Mononuclear cell (primary cell): Measurements from ENCODE around the gene DACH1. TPM values are rescaled to one million over a fixed set of nuclear protein-coding genes. Genes with fewer than 3 reads are reported as not detected.

ENCODE experiments used
- H3K27me3 ChIP-seq: 2 replicates; pipeline ENCODE4 v1.6.0; 2011; ENCODE audit warnings: low read length, control low read depth; ENCODE audit not compliant: insufficient read depth
- H3K4me1 ChIP-seq: 2 replicates; pipeline ENCODE4 v1.5.1; 2011; ENCODE audit warnings: mild to moderate bottlenecking, low read length, control low read depth; ENCODE audit not compliant: insufficient read depth
- H3K4me3 ChIP-seq: 2 replicates; pipeline ENCODE4 v1.5.1; 2011; ENCODE audit warnings: mild to moderate bottlenecking, low read length, moderate library complexity
- H3K9me3 ChIP-seq: 2 replicates; pipeline ENCODE4 v1.5.1; 2011; ENCODE audit warnings: low read depth, mild to moderate bottlenecking, control low read depth, low read length
- total RNA-seq: library from RNA; depleted of rRNA; stranded (reverse); fragments of >200 nt; gene quantifications from one replicate; pipeline ENCODE4 v1.2.3, GENCODE V29; 2012

DACH1 gene
- total RNA-seq, 1 donor, result 0.42 TPM

DNA sequence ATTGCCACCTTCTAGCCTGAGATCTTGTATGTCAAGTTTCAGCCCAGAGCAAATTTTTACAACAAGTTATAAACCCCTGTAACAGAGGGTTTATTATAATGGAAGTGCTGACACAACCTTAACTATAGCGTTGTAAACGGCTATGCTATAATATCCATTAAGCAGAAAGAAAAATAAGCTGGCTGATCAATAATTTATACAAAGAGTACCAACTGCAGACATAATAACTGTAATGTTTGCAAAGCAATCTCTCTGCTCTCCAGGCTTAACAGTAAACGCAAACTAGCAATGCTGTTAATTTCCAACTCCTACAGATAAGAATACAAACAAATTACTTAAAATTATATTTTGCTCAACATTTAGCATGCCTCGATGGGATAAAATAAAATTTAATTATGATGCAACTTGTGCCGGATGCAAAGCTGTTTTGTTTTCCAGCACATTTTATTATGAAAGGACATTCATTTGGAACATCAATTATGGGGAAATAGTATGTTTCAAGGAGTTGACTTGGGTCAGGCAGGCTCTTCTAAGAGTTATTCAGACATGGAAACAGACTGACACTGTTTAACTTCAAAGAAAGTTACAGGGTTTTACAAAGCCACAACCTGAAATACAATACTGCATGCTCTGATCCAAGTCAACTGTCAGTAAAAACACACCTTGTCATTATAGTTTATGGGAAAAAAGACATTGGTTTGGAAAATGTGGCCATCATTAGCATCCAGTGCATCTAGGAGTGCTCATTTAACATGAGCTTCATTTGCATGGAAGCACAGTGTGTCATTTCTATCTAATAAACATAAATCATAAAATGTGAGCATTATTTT lies 6.6 kb upstream of the DACH1 start:
- Histone ChIP-seq H3K4me1 (no peaks in the 10 kb centered on the region), H3K4me3 (no peak overlapping the region), H3K9me3 (no peaks in the 10 kb centered on the region), H3K27me3 (peaks cover 5% of the 10 kb centered on the region)

DNA sequence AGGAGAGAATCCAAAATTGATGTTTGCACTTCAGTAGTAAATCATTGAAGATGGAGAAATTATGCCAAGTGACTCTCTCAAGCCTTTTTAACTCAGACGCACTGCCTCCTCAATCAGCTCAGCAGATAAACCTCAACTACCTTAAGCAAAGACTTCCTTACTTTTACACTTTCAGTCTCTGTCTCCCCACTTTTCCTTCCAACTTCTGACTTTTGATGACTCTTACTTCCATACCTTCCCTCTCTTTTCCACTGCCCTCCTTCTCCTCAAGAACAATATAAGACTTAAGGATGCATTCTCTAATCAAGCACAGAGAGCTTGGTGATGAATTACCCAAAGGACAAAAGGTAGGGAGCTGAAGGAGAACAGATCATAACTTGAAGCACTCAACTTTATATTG lies 4.8 kb upstream of the DACH1 start:
- no peak overlapping the region for H3K4me3 ChIP-seq
- H3K4me1 ChIP-seq, result peaks cover 4% of the 10 kb centered on the region
- no peaks in the 10 kb centered on the region for H3K9me3 ChIP-seq
- H3K27me3 ChIP-seq, result peaks cover 14% of the 10 kb centered on the region

DNA sequence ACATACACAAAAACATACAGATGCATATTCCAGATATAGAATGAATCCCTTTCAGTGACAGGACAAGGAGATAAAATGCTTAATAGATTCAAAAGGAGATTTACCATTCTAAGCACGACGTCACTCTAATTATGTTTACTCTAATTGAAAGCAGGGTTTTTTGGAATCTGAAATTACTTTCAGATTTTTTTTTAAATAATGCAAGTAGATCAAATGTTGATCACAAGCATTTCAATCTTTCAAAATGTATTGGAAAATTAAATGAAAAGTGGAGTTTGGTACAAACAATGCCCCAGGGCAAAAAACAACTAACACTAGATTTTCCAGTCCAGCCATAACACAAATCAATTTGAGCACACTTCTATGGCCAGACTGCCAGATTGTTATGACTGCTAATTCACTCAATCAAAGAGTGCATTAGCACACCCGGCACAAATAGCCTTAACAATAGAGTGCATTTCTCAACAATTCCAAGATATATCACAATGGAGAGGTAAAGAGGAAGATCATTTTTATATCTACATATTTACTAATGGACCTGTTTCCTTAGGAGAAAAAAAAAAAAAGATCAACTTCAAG lies 4.3 kb upstream of the DACH1 start:
- peaks cover 4% of the 10 kb centered on the region for H3K4me1 ChIP-seq
- H3K27me3 ChIP-seq, result peaks cover 14% of the 10 kb centered on the region
- H3K9me3 ChIP-seq, result no peaks in the 10 kb centered on the region
- no peak overlapping the region for H3K4me3 ChIP-seq

DNA sequence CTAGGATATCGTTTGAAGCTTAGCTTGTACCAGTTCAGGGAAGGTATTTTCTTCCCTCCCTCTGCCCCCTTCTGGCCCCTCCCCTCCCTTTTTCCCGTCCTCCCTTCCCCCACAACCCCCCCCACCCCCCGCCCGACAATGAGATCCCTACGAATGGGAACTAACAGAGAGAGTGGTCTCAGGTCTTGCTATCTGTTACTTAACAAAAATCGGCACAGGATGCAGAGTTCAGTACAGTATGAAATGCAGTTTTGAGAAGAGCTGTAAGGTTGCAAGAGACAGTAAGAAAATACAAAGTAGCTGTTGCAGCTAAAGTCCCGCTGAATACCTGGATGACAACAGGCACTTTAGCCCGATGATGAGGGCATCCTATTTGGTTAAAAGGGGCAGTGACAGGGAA lies 3.1 kb upstream of the DACH1 start:
- no peaks in the 10 kb centered on the region for H3K9me3 ChIP-seq
- no peak overlapping the region for H3K4me3 ChIP-seq
- H3K4me1 ChIP-seq, result peaks cover 4% of the 10 kb centered on the region
- peaks cover 14% of the 10 kb centered on the region for H3K27me3 ChIP-seq

DNA sequence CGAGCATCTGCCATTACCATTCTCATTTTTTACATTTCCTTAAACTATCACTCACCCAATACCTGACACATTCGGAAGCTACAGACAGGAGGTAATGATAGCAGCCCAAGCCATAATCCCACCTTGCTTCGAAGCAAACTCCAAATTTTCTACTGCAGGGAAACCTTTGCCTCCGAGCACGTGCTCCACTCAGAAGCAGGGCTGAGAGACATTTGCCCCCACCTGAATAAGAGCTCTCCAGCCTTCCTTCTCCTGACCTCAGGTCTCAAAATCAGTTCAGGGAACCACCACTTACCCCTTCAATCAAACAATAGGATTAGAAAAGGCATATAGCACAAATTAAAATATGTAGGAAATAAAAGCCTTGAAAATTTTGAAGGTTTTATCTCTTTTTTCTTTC lies 2.3 kb upstream of the DACH1 start:
- Histone ChIP-seq H3K9me3 (no peaks in the 10 kb centered on the region), H3K4me3 (no peak overlapping the region), H3K27me3 (peaks cover 14% of the 10 kb centered on the region), H3K4me1 (peaks cover 4% of the 10 kb centered on the region)

DNA sequence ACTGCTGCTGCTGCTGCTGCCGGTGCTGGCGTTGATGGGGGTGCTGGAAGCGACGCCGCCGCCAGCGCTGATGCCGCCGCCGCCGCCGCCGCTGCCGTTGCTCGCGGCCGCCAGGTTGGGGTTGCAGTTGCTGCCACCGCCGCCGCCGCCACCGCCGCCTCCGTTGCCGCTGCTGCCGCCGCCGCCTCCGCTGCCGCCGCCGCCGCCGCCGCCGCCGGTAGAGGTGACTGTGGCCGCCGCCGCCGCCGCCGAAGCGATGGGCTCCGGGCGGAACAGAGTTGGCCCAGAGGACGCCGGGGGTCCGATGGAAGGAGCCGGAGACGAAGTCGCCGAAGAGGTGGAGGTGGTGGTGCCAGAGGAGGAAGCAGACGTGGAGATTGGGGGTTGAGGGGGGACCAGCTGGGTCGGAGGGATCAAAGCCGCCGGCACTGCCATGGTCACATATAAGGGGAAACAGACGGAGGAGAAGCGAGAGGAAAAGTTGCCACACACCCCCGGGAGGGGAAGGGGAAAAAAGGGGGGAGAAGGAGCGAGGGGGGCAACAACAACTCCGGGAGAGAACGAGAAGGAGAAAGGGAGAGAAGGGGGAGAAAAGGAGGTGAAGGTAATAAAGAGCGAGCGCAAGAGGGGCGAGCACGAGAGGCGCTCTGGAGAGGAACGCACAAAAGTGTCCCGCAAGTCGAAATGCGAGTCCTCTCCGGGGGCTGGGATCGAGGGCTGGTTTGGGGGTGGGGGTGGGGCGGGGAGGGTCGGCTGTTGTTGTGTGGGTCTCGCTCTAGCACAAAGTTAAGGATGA lies 471 bp downstream of the DACH1 start:
- no peaks in the 10 kb centered on the region for H3K9me3 ChIP-seq
- H3K4me1 ChIP-seq, result peaks cover 4% of the 10 kb centered on the region
- H3K4me3 ChIP-seq, result peak overlapping the region; percentile 51
- H3K27me3 ChIP-seq, result peaks cover 18% of the 10 kb centered on the region

DNA sequence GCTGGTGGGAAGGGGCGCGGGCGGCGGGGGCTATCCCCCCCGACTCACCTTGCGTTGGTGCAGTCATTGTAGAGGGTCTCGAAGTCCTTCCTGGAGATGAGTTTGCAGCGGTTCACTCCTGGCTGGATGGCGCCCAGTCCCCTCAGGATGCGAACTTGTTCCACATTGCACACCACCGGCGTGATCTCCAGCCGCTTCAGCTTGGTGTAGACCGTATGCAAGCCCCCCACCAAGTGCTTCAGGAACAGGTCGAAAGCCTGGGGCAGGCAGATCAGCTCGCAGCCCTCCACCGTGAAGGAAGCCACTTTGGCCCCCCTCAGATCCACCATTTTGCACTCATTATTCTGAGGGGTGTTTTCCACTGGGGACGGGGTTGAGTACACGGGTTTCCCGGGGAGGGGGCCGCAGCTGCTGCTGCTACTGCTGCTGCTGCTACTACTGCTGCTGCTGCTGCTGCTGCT lies 1.1 kb downstream of the DACH1 start:
- Histone ChIP-seq H3K9me3 (no peaks in the 10 kb centered on the region), H3K4me3 (peak overlapping the region; percentile 49)

DNA sequence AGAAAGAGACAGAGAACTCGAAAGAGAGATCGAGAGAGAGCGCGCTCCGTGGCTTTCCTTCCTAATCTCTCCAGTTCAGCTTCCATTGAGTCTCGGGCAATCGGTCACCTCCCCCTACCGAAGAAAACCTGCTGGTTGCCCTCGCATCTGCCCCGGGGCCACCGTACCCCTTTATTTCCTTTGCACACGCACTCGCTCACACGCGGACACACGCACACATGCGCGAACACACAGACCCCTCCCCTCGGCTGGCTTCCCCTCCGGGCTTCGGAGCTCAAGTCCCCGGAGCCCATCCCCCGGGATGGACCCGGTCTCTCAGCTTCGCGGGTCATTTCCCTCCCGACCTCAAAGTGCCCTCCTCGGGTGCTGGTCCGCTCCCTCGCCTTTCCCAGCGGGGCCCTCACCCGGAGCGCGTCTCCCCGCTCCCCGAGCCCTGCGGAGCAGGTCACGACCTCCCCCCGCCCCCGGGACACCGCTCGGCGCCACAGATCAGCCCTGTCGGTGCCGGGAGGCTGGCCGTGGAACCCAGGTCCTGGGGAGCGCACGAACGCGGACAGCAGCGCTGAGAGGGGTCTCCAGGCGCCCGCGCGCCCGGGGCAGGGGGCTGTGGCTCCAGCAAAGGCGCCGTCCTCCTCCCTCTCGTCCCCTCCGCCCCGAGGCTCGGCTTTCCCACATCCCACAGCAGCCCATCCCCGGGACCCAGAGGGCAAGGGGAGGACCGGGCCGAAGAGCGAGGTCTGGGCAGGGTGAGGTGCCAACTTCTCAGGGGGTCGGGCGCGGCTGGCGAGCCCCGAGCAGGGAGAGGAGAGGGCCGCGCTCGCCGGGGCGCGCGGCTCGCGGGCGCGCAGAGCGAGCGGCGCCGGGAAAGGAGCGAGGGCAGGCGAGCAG lies 1.8 kb downstream of the DACH1 start:
- Histone ChIP-seq H3K9me3 (no peaks in the 10 kb centered on the region), H3K4me3 (peak overlapping the region; percentile 49), H3K4me1 (peaks cover 4% of the 10 kb centered on the region), H3K27me3 (peaks cover 18% of the 10 kb centered on the region)

More for the DNA sequence above, 1.1 kb downstream of the DACH1 start:
- peaks cover 18% of the 10 kb centered on the region for H3K27me3 ChIP-seq
- H3K4me1 ChIP-seq, result peaks cover 4% of the 10 kb centered on the region

DNA sequence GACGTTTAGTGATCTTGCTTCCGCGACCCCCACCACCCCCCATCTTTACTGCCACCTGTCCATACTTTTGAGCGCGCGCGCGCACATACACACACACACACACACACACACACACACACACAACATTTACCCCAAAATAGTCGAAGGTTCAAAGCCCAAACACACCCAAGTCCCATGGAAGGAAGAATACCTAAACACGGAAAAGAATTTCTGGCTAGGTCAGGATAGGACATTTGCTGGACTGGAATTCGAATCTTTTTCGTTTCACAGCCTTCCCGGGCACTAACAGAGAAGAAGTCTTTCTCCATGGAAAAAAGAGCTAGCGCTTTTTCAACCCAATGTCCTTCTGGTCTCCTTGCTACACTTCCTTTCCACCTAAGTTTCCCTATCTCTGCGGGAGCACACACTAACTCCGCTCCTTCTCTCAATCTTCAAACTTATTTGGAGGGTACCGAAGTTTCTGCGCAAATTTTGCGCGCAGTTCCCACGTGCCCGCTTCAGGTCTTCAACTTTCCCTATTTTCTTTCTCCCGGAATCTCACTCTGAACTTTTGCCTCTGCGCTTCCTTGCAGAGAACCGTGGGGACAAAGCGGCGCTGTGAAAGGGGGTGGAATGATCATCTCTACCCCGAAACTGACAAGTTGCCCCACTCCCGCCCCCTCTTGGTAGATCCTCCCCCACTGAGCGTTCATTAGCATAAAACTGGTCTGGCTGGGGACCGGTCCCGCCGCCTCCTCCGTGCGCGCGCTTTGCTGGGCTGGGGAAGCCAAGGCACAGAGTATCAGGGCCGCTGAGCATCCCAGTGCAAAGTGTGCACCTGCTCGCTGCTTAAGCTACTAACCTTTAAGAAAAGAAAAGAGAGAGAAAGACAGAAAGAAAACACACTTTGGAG lies 2.7 kb downstream of the DACH1 start:
- Histone ChIP-seq H3K4me3 (peak overlapping the region; percentile 49), H3K4me1 (peaks cover 4% of the 10 kb centered on the region), H3K9me3 (no peaks in the 10 kb centered on the region), H3K27me3 (peaks cover 17% of the 10 kb centered on the region)

DNA sequence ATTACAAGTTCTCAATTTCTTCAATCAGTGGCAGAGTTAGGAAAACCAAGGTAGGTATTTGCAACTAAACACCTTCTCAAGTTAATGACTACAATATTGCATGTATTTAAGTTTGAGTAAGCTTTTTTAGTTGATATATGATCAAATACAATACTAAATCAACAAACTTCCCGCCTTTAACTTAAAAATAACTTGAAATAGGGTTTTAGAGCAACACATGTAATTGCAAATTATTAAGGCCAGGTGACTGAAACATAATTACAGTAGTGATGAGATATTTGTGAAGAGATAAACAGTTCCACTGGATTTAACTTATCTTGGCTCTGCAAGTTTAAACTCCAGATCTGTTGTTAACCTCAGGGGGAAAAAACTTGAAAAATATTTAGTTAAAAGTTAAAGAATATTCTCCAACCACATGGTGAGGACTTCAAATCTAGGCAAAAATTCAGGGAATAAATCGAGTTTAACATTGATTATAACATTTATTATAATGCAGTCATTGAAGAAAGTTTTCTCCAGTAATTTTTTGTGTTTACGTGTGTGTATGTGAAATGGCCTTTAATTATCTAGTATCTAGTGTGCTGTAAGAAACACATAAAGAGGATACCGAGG lies 3.6 kb downstream of the DACH1 start:
- Histone ChIP-seq H3K27me3 (peaks cover 13% of the 10 kb centered on the region), H3K4me3 (no peak overlapping the region), H3K4me1 (peaks cover 4% of the 10 kb centered on the region), H3K9me3 (no peaks in the 10 kb centered on the region)

DNA sequence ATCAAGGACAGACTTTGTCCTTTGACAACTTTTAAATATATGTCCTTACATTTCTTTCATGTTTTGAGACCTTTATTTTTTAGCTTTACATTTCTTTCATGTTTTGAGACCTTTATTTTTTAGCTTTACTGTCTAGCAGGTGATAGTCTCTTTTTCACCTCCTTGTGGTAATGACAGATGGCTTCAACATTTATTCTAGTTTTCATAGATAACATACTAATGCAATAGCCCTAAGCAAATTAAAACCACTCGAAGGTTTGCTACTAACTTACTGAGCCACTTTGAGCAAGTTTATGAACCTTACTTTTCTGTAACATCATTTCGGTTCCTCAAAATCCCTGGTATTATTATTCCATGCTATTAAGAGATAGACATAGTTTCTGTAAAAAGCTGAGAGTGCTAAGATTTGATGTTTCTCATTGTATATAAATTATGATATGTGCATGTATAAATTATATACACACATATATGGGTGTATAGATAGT lies 4.5 kb downstream of the DACH1 start:
- H3K27me3 ChIP-seq, result peaks cover 7% of the 10 kb centered on the region
- no peaks in the 10 kb centered on the region for H3K9me3 ChIP-seq
- no peak overlapping the region for H3K4me3 ChIP-seq
- H3K4me1 ChIP-seq, result peaks cover 3% of the 10 kb centered on the region

DNA sequence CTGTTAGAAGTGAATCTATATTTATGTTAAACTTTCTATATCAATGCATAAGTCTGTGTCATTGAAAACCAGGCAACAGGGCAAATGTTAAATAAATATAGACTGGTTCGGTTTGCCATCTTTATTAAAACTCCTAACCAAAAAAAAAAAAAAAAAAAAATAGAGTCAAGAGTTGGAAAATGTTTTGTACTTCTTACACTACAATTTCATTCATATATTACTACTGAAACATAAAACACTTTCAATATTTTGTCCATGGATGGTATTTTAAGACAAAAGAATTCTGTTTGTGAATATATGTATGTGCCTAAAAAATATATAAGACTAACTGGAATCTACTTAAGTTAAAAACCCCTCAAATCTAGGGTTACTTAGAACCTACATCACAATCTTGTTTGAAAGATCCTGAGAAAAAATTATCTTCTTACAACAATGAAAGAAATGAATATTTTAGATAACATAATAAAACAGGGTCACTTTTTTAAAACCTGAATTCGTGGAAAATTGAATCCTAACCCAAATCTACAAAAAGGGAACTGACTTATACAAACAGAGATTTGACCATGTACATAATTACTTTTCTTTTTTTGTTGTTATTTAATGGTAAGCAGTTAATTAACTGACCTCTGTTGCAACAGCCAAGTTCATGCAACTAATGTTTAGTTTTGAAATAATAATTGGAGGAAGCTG lies 5.1 kb downstream of the DACH1 start:
- Histone ChIP-seq H3K4me1 (no peaks in the 10 kb centered on the region), H3K4me3 (no peak overlapping the region), H3K27me3 (peaks cover 4% of the 10 kb centered on the region), H3K9me3 (no peaks in the 10 kb centered on the region)
